ENCODE results near the gene TBX20.
"Not testable (repeated sequence)": the region's sequence is repeated elsewhere in the genome, so short reads cannot be mapped to it uniquely, and the experiment has no call there.

- not testable (repeated sequence) for TF ChIP-seq CTCF (IDR thresholded peaks at IDR 0.05); EP300 (IDR thresholded peaks at IDR 0.05; ENCODE audit: low read depth)
Observed at GRCh38 chr7:35190146-35190773, 63.6 kb downstream of the TBX20 start.
